Stimulated activated naive B cell treated with anti-CD40 and anti-IgM and Interleukin-4, amounts not matched to agents 10 μg/mL and 1 μg/mL and 100 μg/mL, for 72 hours (primary cell): ENCODE data around the gene COL19A1.

ENCODE experiments used
- ATAC-seq, 2 donors: fragments of 150-1000 bp; cut with Tn5 transposase; replicated peaks; 2 replicates each; pipeline ENCODE4 v1.10.0; 2021; ENCODE audit warnings: moderate library complexity in 1 of 2
- DNase-seq: peaks from one replicate; pipeline ENCODE4 v3.0.0; 2021
- H3K27ac Mint-ChIP-seq: one replicate; pipeline ENCODE4 v1.8.0; 2022; ENCODE audit warnings: mild to moderate bottlenecking, mixed read lengths
- H3K27me3 Mint-ChIP-seq, 2 donors: one replicate each; pipeline ENCODE4 v1.8.0; 2022; ENCODE audit warnings: mixed read lengths in 2 of 2
- H3K36me3 Mint-ChIP-seq, 2 donors: one replicate each; pipeline ENCODE4 v1.8.0; 2022; ENCODE audit warnings: mixed read lengths in 2 of 2, mild to moderate bottlenecking in 1 of 2
- H3K4me1 Mint-ChIP-seq, 2 donors: one replicate each; pipeline ENCODE4 v1.8.0; 2022; ENCODE audit warnings: mixed read lengths in 2 of 2, mild to moderate bottlenecking in 1 of 2
- H3K4me3 Mint-ChIP-seq, 2 donors: one replicate each; pipeline ENCODE4 v1.8.0; 2022; ENCODE audit warnings: mild to moderate bottlenecking in 2 of 2, mixed read lengths in 2 of 2, moderate library complexity in 1 of 2
- H3K9me3 Mint-ChIP-seq, 2 donors: one replicate each; pipeline ENCODE4 v1.8.0; 2022; ENCODE audit warnings: mixed read lengths in 2 of 2, mild to moderate bottlenecking in 1 of 2

The COL19A1 gene

GRCh38 chr6:70164556-70164955, 298.2 kb downstream of the COL19A1 start:
- H3K4me3 Mint-ChIP-seq: no peak overlapping the region
- no peaks in the 10 kb centered on the region for H3K27me3 Mint-ChIP-seq
- DNase-seq (no peak), ATAC-seq (no peak)
- peaks cover 25 to 35% of the 10 kb centered on the region in 2 donors for H3K36me3 Mint-ChIP-seq
- H3K27ac Mint-ChIP-seq: no peak overlapping the region
- peaks cover 5 to 7% of the 10 kb centered on the region in 2 donors for H3K4me1 Mint-ChIP-seq
- H3K9me3 Mint-ChIP-seq: no peaks in the 10 kb centered on the region

GRCh38 chr6:70166088-70166958, 300.0 kb downstream of the COL19A1 start:
- peak overlapping the region; percentile 56 to 62 for H3K4me3 Mint-ChIP-seq
- no peaks in the 10 kb centered on the region for H3K27me3 Mint-ChIP-seq
- H3K27ac Mint-ChIP-seq: peak overlapping the region; percentile 42
- peaks cover 22 to 30% of the 10 kb centered on the region in 2 donors for H3K36me3 Mint-ChIP-seq
- H3K4me1 Mint-ChIP-seq: peaks cover 5 to 7% of the 10 kb centered on the region in 2 donors
- no peaks in the 10 kb centered on the region for H3K9me3 Mint-ChIP-seq
- peak; percentile 89 to 91 for ATAC-seq
- peak; percentile 12 for DNase-seq

- Mint-ChIP-seq H3K4me1 (peaks cover 5 to 7% of the 10 kb centered on the region in 2 donors), H3K4me3 (no peak overlapping the region)
Observed at GRCh38 chr6:70168681-70169377, 302.5 kb downstream of the COL19A1 start.

GRCh38 chr6:70171236-70171635, 304.9 kb downstream of the COL19A1 start:
- Mint-ChIP-seq H3K36me3 (peaks cover 31 to 34% of the 10 kb centered on the region in 2 donors), H3K27ac (no peak overlapping the region), H3K9me3 (no peaks in the 10 kb centered on the region), H3K4me1 (peaks cover 2 to 4% of the 10 kb centered on the region in 2 donors), H3K27me3 (no peaks in the 10 kb centered on the region), H3K4me3 (no peak overlapping the region)
- ATAC-seq (no peak), DNase-seq (no peak)

More at GRCh38 chr6:70168681-70169377, 302.5 kb downstream of the COL19A1 start:
- Mint-ChIP-seq H3K9me3 (no peaks in the 10 kb centered on the region), H3K36me3 (peaks cover 25 to 32% of the 10 kb centered on the region in 2 donors), H3K27me3 (no peaks in the 10 kb centered on the region), H3K27ac (no peak overlapping the region)
- ATAC-seq: no peak
- DNase-seq: no peak

GRCh38 chr6:70172252-70172651, 305.9 kb downstream of the COL19A1 start:
- Mint-ChIP-seq H3K9me3 (no peaks in the 10 kb centered on the region), H3K4me1 (no peaks in the 10 kb centered on the region), H3K36me3 (peaks cover 36 to 40% of the 10 kb centered on the region in 2 donors), H3K27me3 (no peaks in the 10 kb centered on the region), H3K27ac (peak overlapping the region; percentile 10), H3K4me3 (no peak overlapping the region)
- ATAC-seq (no peak), DNase-seq (no peak)

- Mint-ChIP-seq H3K36me3 (peaks cover 41 to 50% of the 10 kb centered on the region in 2 donors), H3K27ac (no peak overlapping the region), H3K27me3 (no peaks in the 10 kb centered on the region), H3K4me1 (no peaks in the 10 kb centered on the region), H3K4me3 (no peak overlapping the region), H3K9me3 (no peaks in the 10 kb centered on the region)
- DNase-seq (no peak), ATAC-seq (no peak)
Observed at GRCh38 chr6:70175770-70176169, 309.4 kb downstream of the COL19A1 start.

GRCh38 chr6:70176842-70177550, 310.6 kb downstream of the COL19A1 start:
- Mint-ChIP-seq H3K27ac (no peak overlapping the region), H3K4me3 (no peak overlapping the region), H3K36me3 (peaks cover 41 to 52% of the 10 kb centered on the region in 2 donors)

GRCh38 chr6:70180183-70180900, 314.0 kb downstream of the COL19A1 start:
- H3K9me3 Mint-ChIP-seq: no peaks in the 10 kb centered on the region
- H3K4me1 Mint-ChIP-seq: peaks cover 0 to 2% of the 10 kb centered on the region in 2 donors
- ATAC-seq (no peak), DNase-seq (no peak)
- H3K4me3 Mint-ChIP-seq: no peak overlapping the region
- no peak overlapping the region for H3K27ac Mint-ChIP-seq
- no peaks in the 10 kb centered on the region for H3K27me3 Mint-ChIP-seq
- H3K36me3 Mint-ChIP-seq: peaks cover 22 to 38% of the 10 kb centered on the region in 2 donors

More at GRCh38 chr6:70176842-70177550, 310.6 kb downstream of the COL19A1 start:
- ATAC-seq: no peak
- Mint-ChIP-seq H3K9me3 (no peaks in the 10 kb centered on the region), H3K4me1 (peaks cover 0 to 2% of the 10 kb centered on the region in 2 donors), H3K27me3 (no peaks in the 10 kb centered on the region)
- DNase-seq: no peak

- peak; percentile 78 to 88 for ATAC-seq
- Mint-ChIP-seq H3K27me3 (no peaks in the 10 kb centered on the region), H3K27ac (peak overlapping the region; percentile 28), H3K4me3 (no peak overlapping the region), H3K9me3 (no peaks in the 10 kb centered on the region), H3K36me3 (peaks cover 22 to 38% of the 10 kb centered on the region in 2 donors), H3K4me1 (peaks cover 0 to 2% of the 10 kb centered on the region in 2 donors)
- DNase-seq: no peak
Observed at GRCh38 chr6:70180901-70181599, 314.7 kb downstream of the COL19A1 start.

GRCh38 chr6:70183538-70183937, 317.2 kb downstream of the COL19A1 start:
- ATAC-seq (no peak), DNase-seq (no peak)
- peaks cover 0 to 2% of the 10 kb centered on the region in 2 donors for H3K4me1 Mint-ChIP-seq
- no peaks in the 10 kb centered on the region for H3K9me3 Mint-ChIP-seq
- H3K27me3 Mint-ChIP-seq: no peaks in the 10 kb centered on the region
- no peak overlapping the region for H3K4me3 Mint-ChIP-seq
- no peak overlapping the region for H3K27ac Mint-ChIP-seq
- peaks cover 23 to 32% of the 10 kb centered on the region in 2 donors for H3K36me3 Mint-ChIP-seq

- ATAC-seq (no peak), DNase-seq (no peak)
- H3K4me1 Mint-ChIP-seq: peaks cover 0 to 2% of the 10 kb centered on the region in 2 donors
- no peaks in the 10 kb centered on the region for H3K27me3 Mint-ChIP-seq
- H3K9me3 Mint-ChIP-seq: no peaks in the 10 kb centered on the region
- H3K27ac Mint-ChIP-seq: no peak overlapping the region
- H3K4me3 Mint-ChIP-seq: no peak overlapping the region
- peaks cover 19 to 23% of the 10 kb centered on the region in 2 donors for H3K36me3 Mint-ChIP-seq
Observed at GRCh38 chr6:70184723-70185122, 318.4 kb downstream of the COL19A1 start.

GRCh38 chr6:70186461-70186860, 320.1 kb downstream of the COL19A1 start:
- H3K27ac Mint-ChIP-seq: no peak overlapping the region
- H3K9me3 Mint-ChIP-seq: no peaks in the 10 kb centered on the region
- DNase-seq (no peak), ATAC-seq (no peak)
- no peaks in the 10 kb centered on the region for H3K27me3 Mint-ChIP-seq
- H3K4me1 Mint-ChIP-seq: no peaks in the 10 kb centered on the region
- H3K36me3 Mint-ChIP-seq: peaks cover 23 to 29% of the 10 kb centered on the region in 2 donors
- H3K4me3 Mint-ChIP-seq: no peak overlapping the region

- peaks cover 28 to 38% of the 10 kb centered on the region in 2 donors for H3K36me3 Mint-ChIP-seq
- no peak for DNase-seq
- ATAC-seq: no peak
- H3K9me3 Mint-ChIP-seq: no peaks in the 10 kb centered on the region
- no peak overlapping the region for H3K4me3 Mint-ChIP-seq
- no peak overlapping the region for H3K27ac Mint-ChIP-seq
- H3K4me1 Mint-ChIP-seq: peaks cover 0 to under 1% of the 10 kb centered on the region in 2 donors
- H3K27me3 Mint-ChIP-seq: no peaks in the 10 kb centered on the region
Observed at GRCh38 chr6:70188202-70188601, 321.8 kb downstream of the COL19A1 start.
